Pericardium fibroblast (primary cell): ENCODE results near the gene PM20D1. TPM values are rescaled to one million over a fixed set of nuclear protein-coding genes. Genes with fewer than 3 reads are reported as not detected.

Source experiments
- total RNA-seq: library from RNA; depleted of rRNA; stranded (reverse); fragments of >200 nt; gene quantifications from 2 replicates; pipeline ENCODE4 v1.2.3, GENCODE V29; 2015

PM20D1 gene, protein sequence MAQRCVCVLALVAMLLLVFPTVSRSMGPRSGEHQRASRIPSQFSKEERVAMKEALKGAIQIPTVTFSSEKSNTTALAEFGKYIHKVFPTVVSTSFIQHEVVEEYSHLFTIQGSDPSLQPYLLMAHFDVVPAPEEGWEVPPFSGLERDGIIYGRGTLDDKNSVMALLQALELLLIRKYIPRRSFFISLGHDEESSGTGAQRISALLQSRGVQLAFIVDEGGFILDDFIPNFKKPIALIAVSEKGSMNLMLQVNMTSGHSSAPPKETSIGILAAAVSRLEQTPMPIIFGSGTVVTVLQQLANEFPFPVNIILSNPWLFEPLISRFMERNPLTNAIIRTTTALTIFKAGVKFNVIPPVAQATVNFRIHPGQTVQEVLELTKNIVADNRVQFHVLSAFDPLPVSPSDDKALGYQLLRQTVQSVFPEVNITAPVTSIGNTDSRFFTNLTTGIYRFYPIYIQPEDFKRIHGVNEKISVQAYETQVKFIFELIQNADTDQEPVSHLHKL
- total RNA-seq = 0.17 TPM in 1 of 2 replicates, not detected in the other

GRCh38 chr1:205849619-205850355 is at the start of gene PM20D1:
TSS of gene PM20D1 (minus strand) at chr1:205850132. CDS start at chr1:205850072, 60 bp downstream.

DNA sequence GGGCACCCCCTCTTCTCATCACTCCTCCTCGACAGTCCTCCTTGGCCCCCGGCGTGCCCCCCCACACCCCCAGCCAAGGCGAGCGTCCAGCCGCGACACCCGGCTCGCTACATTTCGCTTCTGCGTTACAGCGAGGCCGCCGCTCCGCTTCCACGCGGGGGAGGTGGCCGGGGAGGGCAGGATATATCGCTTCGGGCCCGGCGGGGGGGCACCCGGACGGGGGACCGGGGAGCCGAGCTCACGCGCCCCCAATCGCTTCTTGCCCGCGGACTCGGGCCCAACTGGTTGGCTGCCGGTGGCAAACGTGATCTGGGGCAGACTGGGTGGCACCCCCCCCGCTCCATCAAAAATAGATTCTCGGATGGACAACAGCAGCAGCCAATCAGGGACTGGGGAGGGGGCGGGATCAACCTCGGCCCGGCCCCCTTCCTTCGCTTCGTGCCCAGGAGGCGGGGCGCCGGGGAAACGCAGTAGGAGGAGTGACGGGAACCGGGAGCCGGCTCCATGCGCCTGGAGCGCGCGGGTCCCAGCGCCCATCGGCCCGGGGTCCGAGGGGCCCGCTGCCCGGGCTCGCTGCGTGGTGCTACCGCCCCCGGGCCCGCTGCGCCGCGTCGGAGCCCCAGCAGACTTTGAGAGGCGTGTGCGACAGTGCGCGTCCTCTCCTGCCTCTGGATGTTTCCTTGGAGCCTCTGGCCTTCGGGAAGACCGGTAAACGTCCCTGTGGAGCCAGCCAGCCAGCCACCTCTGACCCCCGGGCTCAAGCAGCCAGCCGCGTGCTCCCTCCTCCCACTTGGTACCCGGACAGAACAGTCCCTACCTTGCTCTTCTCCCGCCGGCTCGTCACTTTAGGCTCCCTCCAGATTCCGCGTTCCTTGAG is 36.8 kb downstream of the PM20D1 start, which contains the start of gene SLC41A1:
Gene SLC41A1 (minus strand): TSS at position 321 of the 877 bp plus-strand sequence. CDS start 2,757 bp downstream, outside the sequence.

Other genes starting within 250 kb of the PM20D1 start
- 8.8 and 11.3 TPM in 2 replicates for gene ELK4, start 218.1 kb downstream of the PM20D1 start, total RNA-seq
- 0.51 and 3.4 TPM in 2 replicates for gene SLC45A3, start 169.6 kb downstream of the PM20D1 start, total RNA-seq
- 63.2 and 66.6 TPM in 2 replicates for gene NUCKS1, start 100.0 kb downstream of the PM20D1 start, total RNA-seq
- 18.0 and 21.8 TPM in 2 replicates for gene RAB29, start 74.7 kb downstream of the PM20D1 start, total RNA-seq
- 22.0 and 24.9 TPM in 2 replicates for gene SLC41A1, start 36.9 kb downstream of the PM20D1 start, total RNA-seq
- not detected in 2 replicates for gene SLC26A9, start 93.3 kb upstream of the PM20D1 start, total RNA-seq
- 7.3 and 11.0 TPM in 2 replicates for gene RAB7B, start 153.3 kb upstream of the PM20D1 start, total RNA-seq
- not detected in 2 replicates for gene CTSE, start 173.8 kb upstream of the PM20D1 start, total RNA-seq
- not detected in 2 replicates for gene RHEX, start 203.0 kb upstream of the PM20D1 start, total RNA-seq